Measurements from ENCODE around the gene TIA1.
"Not testable (repeated sequence)": the region's sequence is repeated elsewhere in the genome, so short reads cannot be mapped to it uniquely, and the experiment has no call there.

The TIA1 gene

DNA sequence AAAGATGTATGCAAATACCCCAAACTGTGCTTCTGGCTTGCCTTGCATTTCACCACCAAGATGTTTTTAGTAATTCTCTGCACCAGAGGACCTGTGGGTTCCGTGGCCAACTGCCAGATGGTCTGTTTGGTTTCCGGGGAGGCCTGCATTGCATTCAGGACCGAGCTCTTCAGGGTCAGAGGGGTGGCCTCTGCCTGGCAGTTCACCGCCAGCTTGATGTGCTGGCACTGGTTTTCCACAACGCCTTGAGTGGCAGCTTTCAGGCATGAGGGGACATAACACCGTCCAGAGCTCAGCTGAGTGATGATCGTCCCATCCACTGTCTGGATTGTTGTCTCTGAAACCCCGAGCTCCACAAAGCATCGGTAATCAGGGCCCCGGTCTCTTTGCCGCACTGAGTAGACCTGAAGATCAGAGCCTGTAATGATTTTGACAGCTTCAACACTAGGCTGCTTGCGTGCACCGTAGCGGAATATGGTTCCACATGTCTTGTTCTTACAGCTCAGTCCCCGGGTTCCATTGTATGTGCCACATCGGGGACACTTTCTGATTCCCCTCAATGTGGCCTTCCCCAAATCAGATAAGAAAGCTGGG is 67.0 kb downstream of the TIA1 start:
- no peak for DNase-seq (ENCODE audit: low read depth)
- H3K4me3 ChIP-seq (ENCODE audit: low read length): no peak overlapping the region
- TF ChIP-seq, protein P1, sequence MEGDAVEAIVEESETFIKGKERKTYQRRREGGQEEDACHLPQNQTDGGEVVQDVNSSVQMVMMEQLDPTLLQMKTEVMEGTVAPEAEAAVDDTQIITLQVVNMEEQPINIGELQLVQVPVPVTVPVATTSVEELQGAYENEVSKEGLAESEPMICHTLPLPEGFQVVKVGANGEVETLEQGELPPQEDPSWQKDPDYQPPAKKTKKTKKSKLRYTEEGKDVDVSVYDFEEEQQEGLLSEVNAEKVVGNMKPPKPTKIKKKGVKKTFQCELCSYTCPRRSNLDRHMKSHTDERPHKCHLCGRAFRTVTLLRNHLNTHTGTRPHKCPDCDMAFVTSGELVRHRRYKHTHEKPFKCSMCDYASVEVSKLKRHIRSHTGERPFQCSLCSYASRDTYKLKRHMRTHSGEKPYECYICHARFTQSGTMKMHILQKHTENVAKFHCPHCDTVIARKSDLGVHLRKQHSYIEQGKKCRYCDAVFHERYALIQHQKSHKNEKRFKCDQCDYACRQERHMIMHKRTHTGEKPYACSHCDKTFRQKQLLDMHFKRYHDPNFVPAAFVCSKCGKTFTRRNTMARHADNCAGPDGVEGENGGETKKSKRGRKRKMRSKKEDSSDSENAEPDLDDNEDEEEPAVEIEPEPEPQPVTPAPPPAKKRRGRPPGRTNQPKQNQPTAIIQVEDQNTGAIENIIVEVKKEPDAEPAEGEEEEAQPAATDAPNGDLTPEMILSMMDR (conservative IDR thresholded peaks at IDR 0.05; ENCODE audit: low read length): no peak

GRCh38 chr2:70173520-70173919 is 74.9 kb downstream of the TIA1 start:
- H3K4me3 ChIP-seq (ENCODE audit: low read length): no peak overlapping the region
- TF ChIP-seq, protein P1 (conservative IDR thresholded peaks at IDR 0.05; ENCODE audit: low read length): no peak
- peak; percentile 19 for DNase-seq (ENCODE audit: low read depth)

DNA sequence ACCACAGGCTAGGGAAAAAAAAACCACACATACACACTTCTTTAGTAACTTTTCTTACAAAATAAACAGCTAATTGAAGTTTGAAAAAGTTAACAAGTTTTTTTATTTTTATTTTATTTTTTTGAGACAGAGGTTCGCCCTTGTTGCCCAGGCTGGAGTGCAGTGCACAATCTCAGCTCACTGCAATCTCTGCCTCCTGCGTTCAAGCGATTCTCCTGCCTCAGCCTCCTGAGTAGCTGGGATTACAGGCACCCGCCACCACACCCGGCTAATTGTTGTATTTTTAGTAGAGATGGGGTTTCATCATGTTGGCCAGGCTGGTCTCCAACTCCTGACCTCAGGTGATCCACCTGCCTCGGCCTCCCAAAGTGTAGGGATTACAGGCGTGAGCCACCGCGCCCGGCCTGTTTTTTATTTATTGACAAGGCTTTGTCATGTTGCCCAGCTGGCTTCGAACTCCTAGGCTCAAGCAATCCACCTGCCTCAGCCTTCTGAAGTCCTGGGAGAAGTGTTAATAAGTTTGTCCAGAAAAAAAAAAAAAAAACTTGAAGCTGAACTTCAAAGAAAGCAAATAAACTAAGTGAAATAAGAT is 78.7 kb downstream of the TIA1 start:
- not testable (repeated sequence) for H3K4me3 ChIP-seq (ENCODE audit: low read length); DNase-seq (ENCODE audit: low read depth)

GRCh38 chr2:70161069-70161534 is 87.3 kb downstream of the TIA1 start:
- no peak for DNase-seq (ENCODE audit: low read depth)
- H3K4me3 ChIP-seq (ENCODE audit: low read length): no peak overlapping the region
- TF ChIP-seq, protein P1 (conservative IDR thresholded peaks at IDR 0.05; ENCODE audit: low read length): no peak

DNA sequence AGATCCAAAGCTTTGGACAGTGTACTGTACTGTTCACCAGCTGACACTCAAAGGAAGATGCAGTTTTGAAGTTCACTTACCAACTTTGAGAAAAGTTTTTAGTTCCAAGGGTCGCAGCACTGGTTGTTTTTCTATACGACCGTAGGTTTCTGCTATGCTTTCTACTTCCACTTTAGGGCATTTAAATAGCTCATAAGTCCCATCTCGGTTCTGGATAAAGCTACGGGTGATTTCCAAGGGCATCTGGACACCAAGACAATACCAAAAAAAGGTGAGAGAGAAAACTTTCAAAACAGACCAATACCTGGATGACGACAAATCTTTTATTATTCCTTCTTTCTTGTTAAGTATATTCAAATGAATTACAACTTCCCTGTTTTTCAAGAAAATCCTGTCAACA is 87.9 kb downstream of the TIA1 start:
- DNase-seq (ENCODE audit: low read depth): no peak
- H3K4me3 ChIP-seq (ENCODE audit: low read length): no peak overlapping the region
- TF ChIP-seq, protein P1 (conservative IDR thresholded peaks at IDR 0.05; ENCODE audit: low read length): no peak
